GM23248 (cell line): ENCODE measurements around the gene UBE2I.

ENCODE experiments used
- EZH2 ChIP-seq: fragments of 200-600 bp; sonication (generic); IDR thresholded peaks from 2 replicates; pipeline ENCODE4 v1.6.1; 2018; ENCODE audit warnings: antibody characterized with exemption, mild to moderate bottlenecking; ENCODE audit not compliant: insufficient read depth, poor library complexity, severe bottlenecking
- EZH2phosphoT487 ChIP-seq: fragments of 200-600 bp; sonication (generic); IDR thresholded peaks from 2 replicates; pipeline ENCODE4 v1.6.1; 2018; ENCODE audit warnings: antibody characterized with exemption, moderate library complexity, mild to moderate bottlenecking, low read depth; ENCODE audit not compliant: insufficient read depth

DNA sequence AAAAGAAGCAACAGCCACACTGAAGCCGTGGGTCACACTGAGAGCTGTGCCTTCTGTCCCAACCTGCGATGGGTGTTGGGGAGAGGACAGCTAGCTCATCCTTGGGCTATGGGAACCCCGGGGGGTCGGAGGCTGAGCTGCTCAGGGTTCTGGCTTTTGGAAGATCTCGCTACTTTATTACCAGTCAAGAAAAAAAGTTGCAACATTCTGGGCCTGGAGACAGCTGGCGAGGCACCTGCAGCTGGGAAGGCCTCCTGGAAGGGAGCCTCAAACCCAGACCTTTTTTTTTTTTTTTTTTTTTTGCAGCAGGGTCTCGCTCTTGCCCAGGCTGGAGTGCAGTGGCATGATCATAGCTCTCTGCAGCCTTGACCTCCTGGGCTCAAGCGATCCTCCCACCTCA lies 28.7 kb upstream of the UBE2I start:
- TF ChIP-seq EZH2phosphoT487 (no peak), EZH2 (no peak)
